ENCODE measurements around the gene SFN. TPM values are rescaled to one million over a fixed set of nuclear protein-coding genes. Genes with fewer than 3 reads are reported as not detected.

Gene SFN
- total RNA-seq, 2 experiments from 2014 or later = 0.95 to 3.9 TPM

- H3K9me2 ChIP-seq (ENCODE audit: insufficient read depth, low read length) = no peaks in the 10 kb centered on the region
- no peak overlapping the region for H3K4me2 ChIP-seq (ENCODE audit: low read length)
- H2AFZ ChIP-seq (ENCODE audit: low read length) = no peak overlapping the region
- no peak for TF ChIP-seq EZH2phosphoT487 (IDR thresholded peaks at IDR 0.05; ENCODE audit: borderline replicate concordance, low read depth, low read length)
- no peak for TF ChIP-seq CTCF (conservative IDR thresholded peaks at IDR 0.05; ENCODE audit: low read length)
- peaks cover 49% of the 10 kb centered on the region; the same call in 1 of the 2 replicates for H3K36me3 ChIP-seq (ENCODE audit: insufficient read depth, low read length)
- intact Hi-C loops (cut with micrococcal nuclease; ENCODE audit: unreplicated experiment) = no loop called here
- no peaks in the 10 kb centered on the region for H3K4me1 ChIP-seq (ENCODE audit: insufficient read depth, low read length, poor library complexity, severe bottlenecking)
- ChIA-PET POLR2A (no interaction called here), CTCF (ENCODE audit: unreplicated experiment) (no interaction called here)
- H3K27ac ChIP-seq (ENCODE audit: low read depth, low read length, poor library complexity, severe bottlenecking) = no peak overlapping the region
- BruUV-seq (replicated peaks) = no TSS peak
- H4K20me1 ChIP-seq (ENCODE audit: insufficient read depth, low read length) = no peaks in the 10 kb centered on the region
- H3K4me3 ChIP-seq (ENCODE audit: low read depth, low read length, poor library complexity, severe bottlenecking) = no peak overlapping the region
- no peaks in the 10 kb centered on the region for H3K79me2 ChIP-seq (ENCODE audit: insufficient read depth, low read depth, low read length)
- no peaks in the 10 kb centered on the region for H3K9me3 ChIP-seq (ENCODE audit: low read length)
- DNase-seq (ENCODE audit: low spot score) = no peak
Measured at GRCh38 chr1:26848499-26848898, 14.4 kb upstream of the SFN start.

- ChIA-PET POLR2A (interaction anchor here (0.6 to 1.0 kb wide), 3 partner anchors 16 to 390 kb away, joined by 3 to 8 read pairs (median 4); no protein-coding TSS in a partner anchor), CTCF (ENCODE audit: unreplicated experiment) (interaction anchor here (0.6 kb wide), 1 partner anchor 218 kb away, joined by 3 read pairs; no protein-coding TSS in a partner anchor)
- no peaks in the 10 kb centered on the region for H4K20me1 ChIP-seq (ENCODE audit: insufficient read depth, low read length)
- no peaks in the 10 kb centered on the region for H3K4me1 ChIP-seq (ENCODE audit: insufficient read depth, low read length, poor library complexity, severe bottlenecking)
- H3K9me3 ChIP-seq (ENCODE audit: low read length) = no peaks in the 10 kb centered on the region
- DNase-seq (ENCODE audit: low spot score) = no peak
- no peak overlapping the region for H3K4me3 ChIP-seq (ENCODE audit: low read depth, low read length, poor library complexity, severe bottlenecking)
- TF ChIP-seq CTCF (conservative IDR thresholded peaks at IDR 0.05; ENCODE audit: low read length) (no peak), EZH2phosphoT487 (IDR thresholded peaks at IDR 0.05; ENCODE audit: borderline replicate concordance, low read depth, low read length) (no peak)
- H3K4me2 ChIP-seq (ENCODE audit: low read length) = no peak overlapping the region
- H2AFZ ChIP-seq (ENCODE audit: low read length) = no peak overlapping the region
- H3K9me2 ChIP-seq (ENCODE audit: insufficient read depth, low read length) = no peaks in the 10 kb centered on the region
- peaks cover 52% of the 10 kb centered on the region; the same call in 1 of the 2 replicates for H3K36me3 ChIP-seq (ENCODE audit: insufficient read depth, low read length)
- no peaks in the 10 kb centered on the region for H3K79me2 ChIP-seq (ENCODE audit: insufficient read depth, low read depth, low read length)
- intact Hi-C loops (cut with micrococcal nuclease; ENCODE audit: unreplicated experiment) = no loop called here
- no TSS peak for BruUV-seq (replicated peaks)
- H3K27ac ChIP-seq (ENCODE audit: low read depth, low read length, poor library complexity, severe bottlenecking) = no peak overlapping the region
Measured at GRCh38 chr1:26848941-26849774, 13.8 kb upstream of the SFN start.
